ENCODE data around the gene ZDHHC14. TPM values are rescaled to one million over a fixed set of nuclear protein-coding genes. Genes with fewer than 3 reads are reported as not detected.

Gene ZDHHC14
- total RNA-seq, 1 donor = 4.3 TPM

GRCh38 chr6:157721830-157722229 is 340.8 kb downstream of the ZDHHC14 start:
- DNase-seq (ENCODE audit: low read depth) = no peak
- TF ChIP-seq CTCF (IDR thresholded peaks at IDR 0.05; ENCODE audit: insufficient read depth, low read depth, low read length) = no peak
- H3K4me3 ChIP-seq (ENCODE audit: low read depth, low read length) = no peak overlapping the region

DNA sequence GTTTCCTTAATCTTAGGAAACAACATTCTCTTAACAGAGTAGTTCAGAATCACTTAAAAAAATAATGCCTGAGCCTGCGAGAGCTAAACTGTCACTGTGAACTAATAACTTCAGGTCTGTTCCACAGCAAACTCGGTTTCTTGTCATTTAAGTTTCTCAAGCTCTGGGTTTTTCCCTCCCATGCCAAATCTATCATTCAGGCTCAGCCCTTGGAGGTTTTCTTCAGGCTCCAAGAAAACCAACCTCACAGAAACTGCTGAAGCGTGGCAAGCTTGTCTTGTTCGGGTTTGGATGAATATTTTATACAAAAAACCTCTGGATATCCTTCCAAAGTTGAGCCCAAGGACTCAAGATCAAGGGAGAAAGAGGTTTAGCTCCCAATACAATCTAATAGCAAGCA is 342.4 kb downstream of the ZDHHC14 start:
- H3K4me3 ChIP-seq (ENCODE audit: low read depth, low read length) = no peak overlapping the region
- TF ChIP-seq CTCF (IDR thresholded peaks at IDR 0.05; ENCODE audit: insufficient read depth, low read depth, low read length) = no peak
- DNase-seq (ENCODE audit: low read depth) = no peak

DNA sequence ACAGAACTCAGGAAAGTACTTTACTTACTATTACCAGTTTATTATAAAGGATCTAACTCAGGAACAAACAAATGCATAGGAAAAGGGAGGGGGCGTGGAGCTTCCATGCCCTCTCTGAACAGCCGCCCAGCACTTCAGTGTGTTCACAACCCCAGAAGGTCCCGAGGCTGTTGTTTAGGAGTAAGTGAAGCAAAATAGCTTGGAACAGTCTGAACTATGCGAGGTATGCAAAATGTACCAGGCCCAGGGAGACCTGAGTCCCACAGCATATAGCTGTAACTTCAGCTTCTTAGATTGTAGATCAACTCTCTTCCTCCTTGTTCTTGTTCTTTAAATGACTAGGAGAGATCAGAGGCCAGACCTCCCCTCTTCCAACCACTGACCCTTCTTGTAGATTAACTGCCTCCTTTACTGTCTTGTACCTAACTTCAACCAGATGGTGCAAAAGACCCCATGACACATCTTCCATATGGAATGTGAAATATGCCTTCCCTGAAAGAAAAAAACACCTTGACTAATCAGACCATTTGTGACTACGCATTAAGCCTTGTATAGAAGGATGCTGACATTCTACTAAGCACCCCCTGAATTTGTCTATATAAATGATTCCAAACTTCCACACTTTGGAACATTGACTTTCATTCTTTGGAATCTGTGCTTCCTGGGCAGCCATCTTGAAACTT is 343.3 kb downstream of the ZDHHC14 start:
- DNase-seq (ENCODE audit: low read depth) = no peak
- no peak for TF ChIP-seq CTCF (IDR thresholded peaks at IDR 0.05; ENCODE audit: insufficient read depth, low read depth, low read length)
- no peak overlapping the region for H3K4me3 ChIP-seq (ENCODE audit: low read depth, low read length)

DNA sequence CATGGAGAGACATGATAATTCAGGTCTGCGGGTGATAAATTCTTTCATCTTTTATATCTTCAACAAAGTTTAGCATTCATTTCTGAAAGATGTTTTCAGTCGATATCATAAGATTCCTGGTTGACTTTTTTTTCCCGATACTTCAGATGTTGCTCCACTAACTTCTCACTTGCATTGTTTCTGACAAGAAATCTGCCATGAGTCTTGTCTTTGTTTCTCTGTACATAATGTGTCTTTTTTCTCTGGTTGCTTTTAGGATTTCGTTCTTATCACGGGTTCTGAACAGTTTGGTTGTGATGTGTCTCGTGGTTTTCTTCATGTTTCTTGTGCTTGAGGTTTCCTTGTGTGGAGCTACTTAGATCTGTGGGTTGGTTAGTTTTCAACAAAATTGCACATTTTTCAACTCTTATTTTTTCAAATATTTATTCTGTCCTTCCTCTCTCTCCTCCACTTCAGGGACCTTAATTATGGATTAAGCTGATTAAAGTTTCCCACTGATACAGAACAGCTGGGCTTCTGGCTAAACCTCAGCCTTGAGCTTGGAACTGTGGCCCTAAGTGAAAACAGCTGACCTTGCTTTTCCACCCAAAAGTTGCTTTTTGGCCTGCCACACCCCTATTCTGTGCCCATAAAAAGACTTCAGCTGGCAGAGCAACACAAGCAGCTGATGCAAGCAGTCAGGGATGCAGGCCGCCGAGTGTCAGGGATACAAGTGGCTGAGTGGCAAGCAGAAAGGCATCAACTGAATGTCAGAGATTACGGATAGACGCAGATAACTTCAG is 344.2 kb downstream of the ZDHHC14 start:
- TF ChIP-seq CTCF (IDR thresholded peaks at IDR 0.05; ENCODE audit: insufficient read depth, low read depth, low read length) = no peak
- DNase-seq (ENCODE audit: low read depth) = no peak
- H3K4me3 ChIP-seq (ENCODE audit: low read depth, low read length) = no peak overlapping the region

- no peak for DNase-seq (ENCODE audit: low read depth)
- no peak for TF ChIP-seq CTCF (IDR thresholded peaks at IDR 0.05; ENCODE audit: insufficient read depth, low read depth, low read length)
- H3K4me3 ChIP-seq (ENCODE audit: low read depth, low read length) = no peak overlapping the region
Measured at GRCh38 chr6:157725836-157726235, 344.8 kb downstream of the ZDHHC14 start.

DNA sequence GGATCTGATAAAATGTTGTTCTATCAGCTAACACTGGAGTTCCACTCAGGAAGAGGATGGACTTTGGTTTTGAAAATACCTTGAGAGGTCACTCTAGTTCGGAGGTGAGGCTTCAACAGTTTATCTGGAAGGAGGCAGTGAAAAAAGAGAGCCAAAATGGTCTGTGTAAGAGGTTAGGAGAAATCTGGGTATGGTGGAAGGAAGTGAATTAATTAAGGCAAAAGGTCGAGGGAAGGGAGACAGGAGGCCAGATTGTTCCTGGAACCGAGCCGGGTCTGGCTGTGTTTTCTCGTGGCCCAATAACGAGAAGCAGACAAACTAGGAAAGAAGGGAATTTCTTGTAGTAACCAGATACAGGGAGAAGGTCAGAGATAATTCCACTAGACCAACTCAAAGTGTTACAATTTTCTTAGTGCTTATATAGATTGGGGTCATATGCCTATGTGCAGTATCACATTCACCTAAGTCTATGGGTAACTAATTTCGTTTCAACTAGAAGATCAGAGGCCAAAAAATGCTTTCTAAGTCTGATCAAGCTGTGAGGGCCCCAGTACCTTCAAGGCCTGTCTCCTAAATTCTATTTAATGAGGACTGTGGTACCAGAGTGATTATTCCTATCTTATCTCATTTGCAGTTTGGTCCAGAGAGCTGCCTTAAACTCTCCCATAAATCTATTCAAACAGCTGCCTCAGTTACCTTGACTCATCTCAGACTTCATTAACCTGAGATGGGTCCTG is 346.1 kb downstream of the ZDHHC14 start:
- TF ChIP-seq CTCF (IDR thresholded peaks at IDR 0.05; ENCODE audit: insufficient read depth, low read depth, low read length) = no peak
- no peak overlapping the region for H3K4me3 ChIP-seq (ENCODE audit: low read depth, low read length)
- no peak for DNase-seq (ENCODE audit: low read depth)

Small RNAs within 50 kb of the gene (small RNA-seq; reads per million reads assigned to genes)
- not detected for gene MIR3692

Other genes starting within 250 kb of the ZDHHC14 start
- 3.9 and 4.3 TPM in 2 replicates for gene TMEM242, start 57.7 kb upstream of the ZDHHC14 start, total RNA-seq